Prostate gland (tissue), 2 donors: Measurements from ENCODE around the gene TBL1X. TPM values are rescaled to one million over a fixed set of nuclear protein-coding genes. Genes with fewer than 3 reads are reported as not detected.
"Not testable (repeated sequence)": the region's sequence is repeated elsewhere in the genome, so short reads cannot be mapped to it uniquely, and the experiment has no call there.

Source experiments
- DNase-seq: peaks from one replicate; pipeline ENCODE4 v3.0.0-alpha.2; 2019; ENCODE audit warnings: low spot score
- H3K27ac ChIP-seq, 2 donors: fragments of 200-600 bp; sonication (generic); 2 replicates each; pipeline ENCODE4 v1.5.1; 2017 to 2019
- H3K27me3 ChIP-seq: fragments of 200-600 bp; sonication (generic); replicated peaks from 2 replicates; pipeline ENCODE4 v1.5.1; 2019; ENCODE audit not compliant: insufficient read depth
- H3K36me3 ChIP-seq, 2 donors: fragments of 200-600 bp; sonication (generic); 1 replicate in 1 of 2; 2 replicates in 1 of 2; pipeline versions ENCODE4 v1.5.1 to v1.8.1; 2017 to 2019
- H3K4me1 ChIP-seq: fragments of 200-600 bp; sonication (generic); replicated peaks from 2 replicates; pipeline ENCODE4 v1.5.1; 2019
- H3K4me3 ChIP-seq, 2 donors: fragments of 200-600 bp; sonication (generic); 2 replicates each; pipeline ENCODE4 v1.5.1; 2017 to 2019
- H3K9me3 ChIP-seq: fragments of 200-600 bp; sonication (generic); 2 replicates; pipeline ENCODE4 v1.5.1; 2017
- CTCF ChIP-seq, 4 experiments: fragments of 200-600 bp in 2 of 4; fragments of 450-650 bp in 2 of 4; sonication (generic) in 2 of 4; IDR thresholded peaks; 1 replicate in 3 of 4; 2 replicates in 1 of 4; pipeline ENCODE4 v1.5.1; 2016 to 2019; ENCODE audit warnings: antibody characterized with exemption in 4 of 4, mild to moderate bottlenecking in 2 of 4, moderate library complexity in 2 of 4
- POLR2A ChIP-seq: fragments of 450-650 bp; IDR thresholded peaks from one replicate; pipeline ENCODE4 v1.6.1; 2016; ENCODE audit warnings: antibody characterized with exemption, mild to moderate bottlenecking
- POLR2AphosphoS5 ChIP-seq: sonication (generic); formaldehyde crosslinking; IDR thresholded peaks from one replicate; pipeline ENCODE4 v1.6.1; 2017; ENCODE audit warnings: antibody characterized with exemption
- WGBS: methylation state at CpG from one replicate; pipeline ENCODE4 v1.1.5; 2018; 5-methylcytosine and 5-hydroxymethylcytosine counted together
- intact Hi-C: fragments of 100-400 bp; cut with DNase I; formaldehyde crosslinking; loops from one replicate; pipeline ENCODE4 v1.14.2; 2022
- total RNA-seq, 2 donors: library from RNA; depleted of rRNA; stranded (reverse); fragments of >200 nt; gene quantifications; one replicate each; pipeline ENCODE4 v1.1.0, GENCODE V29; 2016

Gene TBL1X
- total RNA-seq, 2 donors from 2014 or later = 23.2 to 76.9 TPM

GRCh38 chrX:9429767-9430166 lies 35.1 kb upstream of the TBL1X start:
- Histone ChIP-seq H3K4me3 (no peak overlapping the region), H3K4me1 (no peaks in the 10 kb centered on the region), H3K27me3 (no peaks in the 10 kb centered on the region), H3K36me3 (no peaks in the 10 kb centered on the region), H3K9me3 (no peaks in the 10 kb centered on the region), H3K27ac (no peak overlapping the region)
- 69% methylated on average over 10 of the region's 12 CpGs for WGBS
- TF ChIP-seq CTCF (IDR thresholded peaks at IDR 0.05) (no peak), POLR2A (no peak), POLR2AphosphoS5 (no peak)
- intact Hi-C loops = no loop called here
- DNase-seq = no peak

GRCh38 chrX:9430346-9430921 lies 34.4 kb upstream of the TBL1X start:
- no peak for DNase-seq
- Histone ChIP-seq H3K27ac (no peak overlapping the region), H3K4me3 (no peak overlapping the region), H3K4me1 (no peaks in the 10 kb centered on the region), H3K36me3 (no peaks in the 10 kb centered on the region), H3K9me3 (no peaks in the 10 kb centered on the region), H3K27me3 (no peaks in the 10 kb centered on the region)
- 67% methylated on average over 5 of the region's 5 CpGs for WGBS
- intact Hi-C loops = no loop called here
- no peak for TF ChIP-seq POLR2A
- TF ChIP-seq CTCF (IDR thresholded peaks at IDR 0.05) = no peak
- TF ChIP-seq POLR2AphosphoS5 = no peak

GRCh38 chrX:9431281-9431680 lies 33.6 kb upstream of the TBL1X start:
- no peak overlapping the region for H3K27ac ChIP-seq
- H3K27me3 ChIP-seq = no peaks in the 10 kb centered on the region
- intact Hi-C loops = no loop called here
- TF ChIP-seq CTCF (IDR thresholded peaks at IDR 0.05) (no peak), POLR2A (no peak), POLR2AphosphoS5 (no peak)
- DNase-seq = no peak
- no peak overlapping the region for H3K4me3 ChIP-seq
- 93% methylated on average over 4 of the region's 4 CpGs for WGBS
- H3K36me3 ChIP-seq = no peaks in the 10 kb centered on the region
- H3K9me3 ChIP-seq = no peaks in the 10 kb centered on the region
- no peaks in the 10 kb centered on the region for H3K4me1 ChIP-seq

- DNase-seq = no peak
- no peak overlapping the region for H3K4me3 ChIP-seq
- intact Hi-C loops = no loop called here
- 81% methylated on average over 3 of the region's 3 CpGs for WGBS
- no peaks in the 10 kb centered on the region for H3K36me3 ChIP-seq
- no peaks in the 10 kb centered on the region for H3K4me1 ChIP-seq
- TF ChIP-seq CTCF (IDR thresholded peaks at IDR 0.05) = no peak
- TF ChIP-seq POLR2A = no peak
- TF ChIP-seq POLR2AphosphoS5 = no peak
- no peak overlapping the region for H3K27ac ChIP-seq
- no peaks in the 10 kb centered on the region for H3K9me3 ChIP-seq
- H3K27me3 ChIP-seq = no peaks in the 10 kb centered on the region
Observed at GRCh38 chrX:9433596-9433995, 31.3 kb upstream of the TBL1X start.

- H3K27me3 ChIP-seq = no peaks in the 10 kb centered on the region
- no peaks in the 10 kb centered on the region for H3K9me3 ChIP-seq
- no peak for TF ChIP-seq POLR2AphosphoS5
- TF ChIP-seq CTCF (IDR thresholded peaks at IDR 0.05) = no peak
- TF ChIP-seq POLR2A = no peak
- WGBS = 79% methylated on average over 3 of the region's 3 CpGs
- no peaks in the 10 kb centered on the region for H3K4me1 ChIP-seq
- no peak overlapping the region for H3K4me3 ChIP-seq
- no peaks in the 10 kb centered on the region for H3K36me3 ChIP-seq
- intact Hi-C loops = no loop called here
- no peak overlapping the region for H3K27ac ChIP-seq
- no peak for DNase-seq
Observed at GRCh38 chrX:9434051-9434550, 30.8 kb upstream of the TBL1X start.

- H3K36me3 ChIP-seq, intact Hi-C loops, H3K27ac ChIP-seq, H3K4me1 ChIP-seq, H3K4me3 ChIP-seq, H3K27me3 ChIP-seq, H3K9me3 ChIP-seq, DNase-seq: not testable (repeated sequence)
- 83% methylated on average over 1 of the region's 2 CpGs for whole genome bisulfite sequencing
Observed at GRCh38 chrX:9435086-9435485, 29.8 kb upstream of the TBL1X start.
